Right lobe of liver (tissue), 4 donors: ENCODE measurements around the gene PLXNA1.

Experiments used
- CTCF ChIP-seq, 4 donors: fragments of 200-600 bp in 3 of 4; fragments of 450-650 bp in 1 of 4; IDR thresholded peaks; one replicate each; pipeline versions ENCODE4 v1.5.1 to v1.8.0; 2016 to 2022; ENCODE audit warnings: antibody characterized with exemption in 4 of 4, mild to moderate bottlenecking in 2 of 4
- POLR2A ChIP-seq: fragments of 450-650 bp; IDR thresholded peaks from one replicate; pipeline ENCODE4 v1.6.1; 2017; ENCODE audit warnings: antibody characterized with exemption, mild to moderate bottlenecking
- donor health status: DM: no; HTN: no; CAD: no.
- donor health status: DM: no; HTN: no; CAD: no.
- donor health status: DM: no; HTN: yes; CAD: no.

- TF ChIP-seq CTCF (IDR thresholded peaks at IDR 0.05) (no peak), POLR2A (no peak)
Observed at GRCh38 chr3:127003601-127004280, 20.8 kb downstream of the PLXNA1 start.
